ENCODE data around the gene PRH1. TPM values are rescaled to one million over a fixed set of nuclear protein-coding genes. Genes with fewer than 3 reads are reported as not detected.

Gene PRH1
- 1 to 10 TPM; 4.2 to 8.2 (median 6.4) TPM for total RNA-seq (2021; fragmentation: NEBNext Ultra II Directional; extraction: Animal tissue kit (Norgen Biotek cat#: 25700))
- long read RNA-seq, partial matches to known transcripts = 1 of 3 reads
- long read RNA-seq, other reads (novel, unspliced or antisense) = 2 of 3 reads

DNA sequence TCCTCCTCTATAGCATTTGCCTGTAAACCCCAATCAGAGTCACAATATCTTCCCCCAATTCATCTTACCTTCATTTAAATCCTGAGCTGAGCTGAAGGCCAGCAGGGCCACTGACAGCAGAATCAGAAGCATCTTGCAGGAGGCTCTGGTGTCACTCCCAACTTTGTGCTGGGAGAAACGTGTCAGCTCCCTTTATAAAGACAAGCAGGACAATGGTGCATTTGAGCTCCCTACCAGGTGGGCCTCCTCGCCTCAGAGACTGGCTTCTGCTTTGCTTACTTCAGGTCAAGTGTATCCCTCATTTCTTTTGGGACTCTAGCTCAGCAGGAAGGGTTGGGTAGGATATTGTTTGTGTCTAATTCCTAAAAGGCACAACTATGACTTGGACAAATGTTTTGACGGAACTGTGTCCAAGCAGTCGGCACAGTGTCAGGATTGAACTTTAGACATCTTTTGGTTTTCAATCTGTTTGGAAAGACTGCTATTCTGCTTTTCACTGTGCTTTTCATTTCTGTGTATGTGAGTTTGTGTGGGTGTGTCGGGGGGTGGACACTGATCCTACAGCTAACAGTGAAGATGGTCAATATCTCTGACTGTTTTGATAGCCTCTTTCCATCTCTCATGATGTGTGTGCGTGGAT is at the start of gene PRH1:
TSS of gene PRH1 (minus strand) at position 170 of the 640 bp plus-strand sequence. CDS start at position 132, 38 bp downstream.
- no peaks in the 10 kb centered on the region for H3K9me3 Mint-ChIP-seq
- H3K27ac Mint-ChIP-seq = no peak within 1 kb of the TSS
- H3K36me3 Mint-ChIP-seq (ENCODE audit: low read depth) = no peaks in the 10 kb centered on the region
- DNase-seq = no peak
- no peaks in the 10 kb centered on the region; the same call in 1 of the 2 replicates for H3K27me3 Mint-ChIP-seq (ENCODE audit: insufficient read depth)
- H3K4me1 Mint-ChIP-seq (ENCODE audit: low read depth) = no peaks in the 10 kb centered on the region
- H3K4me3 Mint-ChIP-seq = no peak within 1 kb of the TSS
- TF ChIP-seq, protein P1, sequence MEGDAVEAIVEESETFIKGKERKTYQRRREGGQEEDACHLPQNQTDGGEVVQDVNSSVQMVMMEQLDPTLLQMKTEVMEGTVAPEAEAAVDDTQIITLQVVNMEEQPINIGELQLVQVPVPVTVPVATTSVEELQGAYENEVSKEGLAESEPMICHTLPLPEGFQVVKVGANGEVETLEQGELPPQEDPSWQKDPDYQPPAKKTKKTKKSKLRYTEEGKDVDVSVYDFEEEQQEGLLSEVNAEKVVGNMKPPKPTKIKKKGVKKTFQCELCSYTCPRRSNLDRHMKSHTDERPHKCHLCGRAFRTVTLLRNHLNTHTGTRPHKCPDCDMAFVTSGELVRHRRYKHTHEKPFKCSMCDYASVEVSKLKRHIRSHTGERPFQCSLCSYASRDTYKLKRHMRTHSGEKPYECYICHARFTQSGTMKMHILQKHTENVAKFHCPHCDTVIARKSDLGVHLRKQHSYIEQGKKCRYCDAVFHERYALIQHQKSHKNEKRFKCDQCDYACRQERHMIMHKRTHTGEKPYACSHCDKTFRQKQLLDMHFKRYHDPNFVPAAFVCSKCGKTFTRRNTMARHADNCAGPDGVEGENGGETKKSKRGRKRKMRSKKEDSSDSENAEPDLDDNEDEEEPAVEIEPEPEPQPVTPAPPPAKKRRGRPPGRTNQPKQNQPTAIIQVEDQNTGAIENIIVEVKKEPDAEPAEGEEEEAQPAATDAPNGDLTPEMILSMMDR (IDR thresholded peaks at IDR 0.05) = no peak

DNA sequence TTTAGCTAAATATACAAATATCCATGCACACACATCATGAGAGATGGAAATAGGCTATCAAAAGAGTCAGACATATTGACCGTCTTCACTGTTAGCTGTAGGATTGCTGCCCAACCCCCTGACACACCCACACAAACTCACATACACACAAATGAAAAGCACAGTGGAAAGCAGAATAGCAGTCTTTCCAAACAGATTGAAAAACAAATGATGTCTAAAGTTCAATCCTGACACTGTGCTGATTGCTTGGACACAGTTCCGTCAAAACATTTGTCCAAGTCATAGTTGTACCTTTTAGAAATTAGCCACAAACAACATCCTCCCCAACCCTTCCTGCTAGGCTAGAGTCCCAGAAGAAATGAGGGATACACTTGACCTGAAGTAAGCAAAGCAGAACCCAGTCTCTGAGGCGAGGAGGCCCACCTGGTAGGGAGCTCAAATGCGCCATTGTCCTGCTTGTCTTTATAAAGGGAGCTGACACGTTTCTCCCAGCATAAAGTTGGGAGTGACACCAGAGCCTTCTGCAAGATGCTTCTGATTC is 44.8 kb upstream of the PRH1 start, which contains the start of gene PRH2:
TSS of gene PRH2 (plus strand) at position 491 of the 541 bp plus-strand sequence. CDS start at position 529, 38 bp downstream.
- DNase-seq = no peak
- Mint-ChIP-seq H3K4me3 (no peak within 1 kb of the TSS), H3K27me3 (ENCODE audit: insufficient read depth) (no peaks in the 10 kb centered on the region; the same call in 1 of the 2 replicates), H3K27ac (no peak within 1 kb of the TSS), H3K9me3 (no peaks in the 10 kb centered on the region), H3K36me3 (ENCODE audit: low read depth) (no peaks in the 10 kb centered on the region; the same call in 1 of the 2 replicates), H3K4me1 (ENCODE audit: low read depth) (no peaks in the 10 kb centered on the region)
- TF ChIP-seq, protein P1 (IDR thresholded peaks at IDR 0.05) = no peak

DNA sequence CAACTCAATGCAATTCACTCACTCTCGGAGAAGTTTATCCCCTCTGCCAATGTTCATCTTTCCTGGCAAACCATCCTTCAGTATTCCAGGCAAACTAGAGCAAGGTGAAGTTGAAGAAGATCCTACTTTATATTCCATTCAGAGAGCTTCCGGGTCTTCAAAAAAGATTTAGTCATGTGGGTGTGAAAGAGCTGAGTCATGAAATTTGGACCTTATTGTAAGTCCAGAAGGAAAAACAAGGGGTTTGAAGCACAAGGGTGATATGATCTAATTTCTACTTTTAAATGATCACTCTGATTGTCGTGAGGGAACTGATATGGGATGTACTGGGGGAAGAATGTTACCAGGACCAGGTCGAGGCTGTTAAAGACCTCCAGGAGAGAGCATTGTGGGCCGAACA is 42.2 kb upstream of the PRH1 start:
- Mint-ChIP-seq H3K27ac (no peak overlapping the region), H3K4me1 (ENCODE audit: low read depth) (no peaks in the 10 kb centered on the region), H3K27me3 (ENCODE audit: insufficient read depth) (no peaks in the 10 kb centered on the region; the same call in 1 of the 2 replicates), H3K4me3 (no peak overlapping the region), H3K36me3 (ENCODE audit: low read depth) (no peaks in the 10 kb centered on the region; the same call in 1 of the 2 replicates), H3K9me3 (no peaks in the 10 kb centered on the region)
- TF ChIP-seq, protein P1 (IDR thresholded peaks at IDR 0.05) = no peak
- no peak for DNase-seq

DNA sequence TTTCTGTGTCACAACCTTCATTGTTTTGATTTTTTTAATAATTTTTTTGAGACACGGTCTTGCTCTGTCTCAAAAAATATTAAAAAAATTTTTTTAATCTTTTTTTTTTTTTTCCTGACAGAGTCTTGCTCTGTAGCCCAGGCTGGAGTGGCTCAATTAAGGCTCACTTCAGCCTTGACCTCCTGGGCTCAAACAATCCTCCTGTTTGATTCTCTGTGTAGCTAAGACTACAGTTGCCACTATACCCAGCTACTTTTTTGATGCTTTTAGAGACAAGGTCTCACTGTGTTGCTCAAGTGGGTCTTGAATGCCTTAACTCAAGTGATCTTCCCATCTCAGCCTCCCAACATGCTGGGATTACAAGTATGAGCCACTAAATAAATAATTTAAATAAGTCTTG is 35.8 kb upstream of the PRH1 start:
- DNase-seq = no peak
- Mint-ChIP-seq H3K9me3 (no peaks in the 10 kb centered on the region), H3K4me1 (ENCODE audit: low read depth) (no peaks in the 10 kb centered on the region), H3K36me3 (ENCODE audit: low read depth) (no peaks in the 10 kb centered on the region; the same call in 1 of the 2 replicates), H3K4me3 (no peak overlapping the region), H3K27me3 (ENCODE audit: insufficient read depth) (no peaks in the 10 kb centered on the region; the same call in 1 of the 2 replicates), H3K27ac (no peak overlapping the region)
- TF ChIP-seq, protein P1 (IDR thresholded peaks at IDR 0.05) = no peak

DNA sequence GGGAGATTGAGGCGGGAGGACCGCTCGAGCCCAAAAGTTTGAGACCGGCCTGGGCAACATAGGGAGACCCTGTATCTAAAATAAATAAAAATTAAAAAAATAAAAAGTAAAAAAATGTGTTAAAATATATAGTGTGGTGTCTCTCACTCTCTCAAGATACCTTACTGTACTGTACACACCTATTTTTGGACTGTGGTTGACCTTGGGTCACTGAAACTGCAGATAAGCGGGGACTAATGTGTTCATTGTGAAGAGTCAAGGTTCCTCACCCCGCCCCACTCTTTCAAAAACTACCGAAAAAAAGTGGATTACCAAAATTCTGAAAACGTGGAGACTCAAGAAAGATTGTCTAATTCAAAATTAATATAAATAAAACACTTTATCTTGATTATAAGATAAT is 26.3 kb upstream of the PRH1 start:
- H3K4me1 Mint-ChIP-seq (ENCODE audit: low read depth) = no peaks in the 10 kb centered on the region
- no peaks in the 10 kb centered on the region for H3K27me3 Mint-ChIP-seq (ENCODE audit: insufficient read depth)
- DNase-seq = no peak
- H3K27ac Mint-ChIP-seq = no peak overlapping the region
- TF ChIP-seq, protein P1 (IDR thresholded peaks at IDR 0.05) = no peak
- no peak overlapping the region for H3K4me3 Mint-ChIP-seq
- peaks cover 5% of the 10 kb centered on the region for H3K36me3 Mint-ChIP-seq (ENCODE audit: low read depth)
- H3K9me3 Mint-ChIP-seq = no peaks in the 10 kb centered on the region
